Activated CD4-positive, alpha-beta T cell treated with anti-CD3 and anti-CD28 coated beads, Interleukin-2, amount 10 ng/mL, durations not matched to agents 7 days and 5 days (primary cell): ENCODE measurements around the gene VPS13D. TPM values are rescaled to one million over a fixed set of nuclear protein-coding genes. Genes with fewer than 3 reads are reported as not detected.

Source experiments
- CTCF ChIA-PET: fragments of 350-600 bp; sonication (Branson Sonifier 250); formaldehyde crosslinking; loops from one replicate; lab custom pipeline; 2021; ENCODE audit warnings: antibody characterized with exemption; lab: Charles Lee
- POLR2A ChIA-PET: fragments of 350-600 bp; sonication (Branson Sonifier 250); formaldehyde crosslinking; loops from one replicate; lab custom pipeline; 2021; ENCODE audit warnings: antibody characterized with exemption; lab: Charles Lee
- DNase-seq: peaks from one replicate; pipeline ENCODE4 v3.0.0-alpha.2; 2020
- H3K27ac Mint-ChIP-seq: one replicate; pipeline ENCODE4 v1.8.0; 2021; ENCODE audit warnings: mild to moderate bottlenecking, moderate library complexity, mixed read lengths
- H3K27me3 Mint-ChIP-seq: one replicate; pipeline ENCODE4 v1.8.0; 2021; ENCODE audit warnings: mixed read lengths
- H3K36me3 Mint-ChIP-seq: one replicate; pipeline ENCODE4 v1.8.0; 2021; ENCODE audit warnings: low read depth, mixed read lengths
- H3K4me1 Mint-ChIP-seq: one replicate; pipeline ENCODE4 v1.8.0; 2021; ENCODE audit warnings: mixed read lengths
- H3K4me3 Mint-ChIP-seq: one replicate; pipeline ENCODE4 v1.8.0; 2021; ENCODE audit warnings: mild to moderate bottlenecking, moderate library complexity, mixed read lengths
- H3K9me3 Mint-ChIP-seq: one replicate; pipeline ENCODE4 v1.8.0; 2021; ENCODE audit warnings: mixed read lengths
- microRNA-seq: library from miRNA; unstranded; fragments of <30 nt; microRNA quantifications from one replicate; pipeline ENCODE4 v1.2.0, GENCODE V29; 2021; ENCODE audit warnings: borderline microRNAs expressed, borderline replicate concordance
- total RNA-seq, 2 experiments: library from RNA; stranded (reverse); gene quantifications; one replicate each; pipeline ENCODE4 v1.2.3, GENCODE V29; 2021

VPS13D gene
- total RNA-seq, 2 experiments from 2014 or later: 34.0 to 41.9 TPM

DNA sequence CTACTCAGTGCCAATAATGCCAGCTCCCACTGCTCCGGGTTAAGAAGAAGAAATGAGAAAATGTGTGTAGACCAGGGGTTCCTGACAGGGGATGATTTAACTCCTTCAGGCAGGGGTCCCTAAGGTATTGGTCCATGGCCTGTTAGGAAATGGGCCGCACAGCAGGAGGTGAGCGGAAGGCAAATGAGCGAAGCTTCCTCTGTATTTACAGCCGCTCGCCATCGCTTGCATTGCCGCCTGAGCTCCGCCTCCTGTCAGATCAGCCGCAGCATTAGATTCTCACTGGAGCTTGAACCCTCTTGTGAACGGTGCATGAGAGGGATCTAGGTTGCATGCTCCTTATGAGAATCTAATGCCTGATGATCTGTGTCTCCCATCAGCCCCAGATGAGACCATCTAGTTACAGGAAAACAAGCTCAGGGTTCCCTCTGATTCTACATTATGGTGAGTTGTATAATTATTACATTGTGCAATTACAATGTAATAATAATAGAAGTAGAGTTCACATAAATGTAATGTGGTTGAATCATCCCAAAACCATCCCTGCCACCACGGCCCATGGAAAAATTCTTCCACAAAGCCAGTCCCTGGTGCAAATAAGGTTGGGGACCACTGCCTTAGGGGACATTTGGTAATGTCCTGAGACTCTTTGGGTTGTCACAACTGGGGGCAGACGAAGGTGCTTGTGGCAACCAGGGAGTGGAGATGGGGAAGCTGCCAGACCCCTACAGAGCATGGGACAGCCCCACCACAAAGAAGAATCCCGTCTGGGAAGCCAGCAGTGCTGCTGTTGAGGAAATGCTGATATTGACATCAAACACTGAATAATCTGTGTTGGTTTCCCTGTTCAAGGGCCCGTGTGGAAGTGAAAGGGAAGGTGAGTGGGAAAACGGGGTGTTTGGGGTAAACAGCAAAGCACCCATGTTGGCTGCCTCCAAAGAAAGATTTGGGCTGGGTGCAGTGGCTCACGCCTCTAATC, 327.4 kb downstream of the VPS13D start:
- POLR2A ChIA-PET: no interaction called here

DNA sequence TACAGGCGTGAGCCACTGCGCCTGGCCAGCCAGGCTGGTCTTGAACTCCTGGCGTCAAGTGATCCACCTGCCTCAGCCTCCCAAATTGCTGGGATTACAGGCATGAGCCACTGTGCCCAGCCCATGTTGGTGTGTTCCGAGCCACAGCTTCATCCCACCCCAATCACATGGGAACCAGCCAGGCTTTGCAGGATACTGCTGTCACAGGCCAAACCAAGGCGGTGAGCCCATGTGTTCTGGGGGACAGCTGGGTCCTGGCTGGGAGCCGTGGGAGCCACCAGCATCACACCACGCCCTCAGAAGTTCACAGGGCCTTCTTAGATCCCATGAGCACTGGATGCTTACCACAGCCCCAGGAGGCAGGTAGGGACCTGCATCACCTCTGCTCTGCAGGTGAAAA, 331.3 kb downstream of the VPS13D start:
- ChIA-PET POLR2A (no interaction called here), CTCF (no interaction called here)
- Mint-ChIP-seq H3K27ac (no peak overlapping the region), H3K9me3 (peaks cover 22% of the 10 kb centered on the region), H3K4me3 (no peak overlapping the region), H3K4me1 (no peaks in the 10 kb centered on the region), H3K27me3 (peaks cover 3% of the 10 kb centered on the region), H3K36me3 (peaks cover 22% of the 10 kb centered on the region)
- no peak for DNase-seq

More for the DNA sequence above, 327.4 kb downstream of the VPS13D start:
- no peak overlapping the region for H3K27ac Mint-ChIP-seq
- H3K27me3 Mint-ChIP-seq: peaks cover 3% of the 10 kb centered on the region
- H3K9me3 Mint-ChIP-seq: peaks cover under 1% of the 10 kb centered on the region
- CTCF ChIA-PET: interaction anchor here (1.3 kb wide), 1 partner anchor 8 kb away, joined by 3 read pairs; no protein-coding TSS in a partner anchor
- no peak for DNase-seq
- H3K4me3 Mint-ChIP-seq: no peak overlapping the region
- no peaks in the 10 kb centered on the region for H3K36me3 Mint-ChIP-seq
- H3K4me1 Mint-ChIP-seq: no peaks in the 10 kb centered on the region

Small RNA genes lying within 50 kb of the gene (microRNA-seq; reads per million reads assigned to microRNA genes)
- 3.2 reads per million, percentile 19 among the genes with 10 or more reads in this experiment for gene MIR4632

Other genes with a start within 250 kb of the VPS13D start
- gene MFN2, start 249.6 kb upstream of the VPS13D start, total RNA-seq: 10 to 100 TPM; 46.3 to 60.3 TPM
- 10 to 100 TPM; 33.7 to 43.7 TPM for gene MIIP, start 210.5 kb upstream of the VPS13D start, total RNA-seq
- 1 to 10 TPM; 6.0 to 6.5 TPM for gene TNFRSF8, start 166.7 kb upstream of the VPS13D start, total RNA-seq
- 100 to 1,000 TPM; 167 to 190 TPM for gene TNFRSF1B, start 63.0 kb upstream of the VPS13D start, total RNA-seq